ENCODE measurements around the gene IL36A.

The IL36A gene

GRCh38 chr2:113053666-113054065 lies 48.4 kb downstream of the IL36A start:
- no peak for DNase-seq

- no peak for DNase-seq
These were observed 48.8 kb downstream of the IL36A start for GRCh38 chr2:113054066-113054465.

DNA sequence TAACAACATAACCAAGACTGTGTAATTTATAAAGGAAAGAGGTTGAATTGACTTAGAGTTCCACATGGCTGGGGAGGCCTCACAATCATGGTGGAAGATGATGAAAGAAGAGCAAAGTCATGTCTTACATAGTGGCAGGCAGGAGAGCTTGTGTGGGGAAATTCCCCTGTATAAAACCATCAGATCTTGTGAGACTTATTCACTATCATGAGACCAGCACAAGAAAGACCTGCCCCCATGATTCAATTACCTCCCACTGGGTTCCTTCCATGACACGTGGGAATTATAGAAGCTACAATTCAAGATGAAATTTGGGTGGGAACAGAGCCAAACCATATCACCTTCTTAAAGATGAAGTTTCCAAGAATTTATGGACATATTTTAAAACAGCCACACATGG lies 51.3 kb downstream of the IL36A start:
- DNase-seq, result no peak

DNA sequence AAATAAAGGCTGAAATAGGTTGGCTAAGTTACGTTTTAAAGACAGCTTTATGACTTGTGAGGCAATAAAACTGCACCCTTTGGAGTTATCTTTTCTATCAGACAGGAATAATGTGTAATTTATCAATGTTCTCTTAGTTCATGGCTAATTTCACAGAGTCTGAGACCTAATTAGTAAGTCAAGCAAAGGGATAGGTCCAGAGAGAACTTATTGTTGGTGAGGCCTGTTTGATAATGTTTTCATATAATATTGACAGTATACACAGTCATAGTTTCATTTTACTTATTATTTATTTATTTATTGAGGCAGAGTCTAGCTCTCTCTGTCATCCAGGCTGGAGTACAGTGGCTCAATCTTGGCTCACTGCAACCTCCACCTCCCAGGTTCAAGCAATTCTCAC lies 51.9 kb downstream of the IL36A start:
- no peak for DNase-seq

All from DMS 273 treated with DMSO at 0.1 percent for 48 hours (cell line).